ENCODE data around the gene CYP24A1. TPM values are rescaled to one million over a fixed set of nuclear protein-coding genes. Genes with fewer than 3 reads are reported as not detected.

Gene CYP24A1
- total and polyA plus RNA-seq, 4 donors, result not detected

DNA sequence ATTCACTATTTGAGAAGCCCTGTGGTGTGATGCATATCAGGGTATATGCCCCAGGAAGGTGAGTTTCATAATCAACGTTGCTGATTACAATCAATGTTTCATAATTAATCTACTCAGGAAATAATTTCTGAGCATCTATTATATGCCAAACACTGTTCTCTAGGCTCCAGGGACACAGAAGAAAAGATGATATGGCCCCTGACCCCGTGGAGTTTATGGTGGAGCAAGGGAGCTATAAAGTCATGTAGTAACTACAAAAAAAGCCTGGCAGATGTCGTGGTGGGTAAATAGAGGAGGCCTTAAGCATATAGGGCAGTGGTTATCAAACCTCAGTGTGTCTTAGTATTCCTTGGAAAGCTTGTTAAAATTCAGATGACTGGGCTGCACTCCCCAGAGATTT lies 63.3 kb downstream of the CYP24A1 start:
- H3K9me3 ChIP-seq (ENCODE audit: control insufficient read depth, low read length), result peaks cover 1% of the 10 kb centered on the region
- 62 to 65% methylated on average over 3 of the region's 3 CpGs for WGBS, 2 donors
- ATAC-seq (ENCODE audit: low FRiP score) (no peak), DNase-seq (no peak)
- H3K27ac ChIP-seq (ENCODE audit: low read depth in 1 of 2, low read length in 2 of 2), result no peak overlapping the region
- H3K4me1 ChIP-seq (ENCODE audit: control insufficient read depth in 1 of 2, insufficient read depth in 2 of 2, low read length in 2 of 2), result no peaks in the 10 kb centered on the region
- no peak overlapping the region for H3K4me3 ChIP-seq (ENCODE audit: low read length in 2 of 2)
- H3K36me3 ChIP-seq (ENCODE audit: control insufficient read depth in 1 of 2, insufficient read depth in 2 of 2, low read length in 1 of 2), result no peaks in the 10 kb centered on the region
- intact Hi-C loops (cut with DNase I), result no loop called here
- H3K27me3 ChIP-seq (ENCODE audit: control insufficient read depth in 1 of 2, insufficient read depth in 2 of 2, low read length in 1 of 2), result no peaks in the 10 kb centered on the region

DNA sequence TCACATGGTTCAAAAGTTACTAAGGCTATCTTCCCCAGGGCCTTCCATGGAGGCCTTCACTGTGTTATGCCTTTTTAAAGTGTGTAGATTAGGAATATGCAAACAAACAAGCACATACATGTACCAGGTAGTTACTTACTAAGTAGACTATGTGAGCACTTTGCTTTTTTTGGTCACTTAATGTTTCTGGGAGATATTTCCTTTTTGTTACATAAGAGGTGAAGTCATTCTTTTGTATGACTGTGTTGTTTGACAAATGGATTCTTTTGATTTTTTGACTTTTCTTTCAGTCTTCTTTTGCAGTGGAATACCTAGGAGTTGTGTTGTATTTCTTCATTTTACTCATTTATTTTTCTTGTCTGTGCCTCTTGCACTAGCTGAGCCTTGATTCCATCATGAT lies 63.7 kb downstream of the CYP24A1 start:
- intact Hi-C loops (cut with DNase I), result no loop called here

DNA sequence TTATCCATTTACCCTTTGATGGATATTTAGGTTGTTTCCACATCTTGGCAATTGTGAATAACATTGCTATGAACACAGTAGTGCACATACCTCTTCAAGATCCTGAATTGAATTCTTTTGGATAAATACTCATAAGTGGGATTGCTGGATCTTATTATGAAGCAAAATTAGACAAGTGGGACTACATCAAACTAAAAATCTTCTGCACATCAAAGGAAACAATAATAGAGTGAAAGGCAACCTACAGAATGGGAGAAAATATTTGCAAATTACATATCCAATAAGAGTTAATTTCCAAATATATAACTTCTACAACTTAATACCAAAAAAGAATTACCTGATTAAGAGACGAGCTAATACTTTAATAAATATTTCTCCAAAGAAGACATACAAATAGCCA lies 65.0 kb downstream of the CYP24A1 start:
- WGBS, 2 donors, result 87 to 89% methylated on average over 1 of the region's 1 CpG
- intact Hi-C loops (cut with DNase I), result no loop called here

More for the DNA sequence above, 63.7 kb downstream of the CYP24A1 start:
- no peaks in the 10 kb centered on the region for H3K4me1 ChIP-seq (ENCODE audit: control insufficient read depth in 1 of 2, insufficient read depth in 2 of 2, low read length in 2 of 2)
- no peak overlapping the region for H3K27ac ChIP-seq (ENCODE audit: low read depth in 1 of 2, low read length in 2 of 2)
- no peak overlapping the region for H3K4me3 ChIP-seq (ENCODE audit: low read length in 2 of 2)
- DNase-seq (no peak), ATAC-seq (ENCODE audit: low FRiP score) (no peak)
- H3K9me3 ChIP-seq (ENCODE audit: control insufficient read depth, low read length), result peaks cover 1% of the 10 kb centered on the region
- H3K27me3 ChIP-seq (ENCODE audit: control insufficient read depth in 1 of 2, insufficient read depth in 2 of 2, low read length in 1 of 2), result no peaks in the 10 kb centered on the region
- no peaks in the 10 kb centered on the region for H3K36me3 ChIP-seq (ENCODE audit: control insufficient read depth in 1 of 2, insufficient read depth in 2 of 2, low read length in 1 of 2)

DNA sequence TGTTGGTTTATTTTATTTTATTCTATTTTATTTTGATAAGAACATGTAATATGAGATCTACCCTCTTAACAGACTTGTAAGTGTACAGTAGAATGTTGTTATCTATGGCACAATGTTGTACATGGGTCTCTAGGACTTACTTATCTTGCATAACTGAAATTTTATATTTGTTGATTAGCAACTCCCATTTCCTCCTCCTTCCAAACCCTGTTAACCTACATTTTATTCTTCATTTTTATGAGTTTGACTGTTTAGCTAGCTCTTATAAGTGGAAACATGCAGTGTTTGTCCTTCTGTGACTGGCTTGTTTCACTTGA lies 65.5 kb downstream of the CYP24A1 start:
- Histone ChIP-seq H3K9me3 (ENCODE audit: control insufficient read depth, low read length) (peaks cover 1% of the 10 kb centered on the region), H3K27me3 (ENCODE audit: control insufficient read depth in 1 of 2, insufficient read depth in 2 of 2, low read length in 1 of 2) (no peaks in the 10 kb centered on the region), H3K4me3 (ENCODE audit: low read length in 2 of 2) (no peak overlapping the region), H3K4me1 (ENCODE audit: control insufficient read depth in 1 of 2, insufficient read depth in 2 of 2, low read length in 2 of 2) (no peaks in the 10 kb centered on the region), H3K36me3 (ENCODE audit: control insufficient read depth in 1 of 2, insufficient read depth in 2 of 2, low read length in 1 of 2) (no peaks in the 10 kb centered on the region), H3K27ac (ENCODE audit: low read depth in 1 of 2, low read length in 2 of 2) (no peak overlapping the region)
- no peak for ATAC-seq (ENCODE audit: low FRiP score)
- DNase-seq, result no peak
- intact Hi-C loops (cut with DNase I), result no loop called here

More for the DNA sequence above, 65.0 kb downstream of the CYP24A1 start:
- H3K27ac ChIP-seq (ENCODE audit: low read depth in 1 of 2, low read length in 2 of 2), result no peak overlapping the region
- H3K4me3 ChIP-seq (ENCODE audit: low read length in 2 of 2), result no peak overlapping the region
- peaks cover 1% of the 10 kb centered on the region for H3K9me3 ChIP-seq (ENCODE audit: control insufficient read depth, low read length)
- ATAC-seq (ENCODE audit: low FRiP score), result no peak
- no peaks in the 10 kb centered on the region for H3K27me3 ChIP-seq (ENCODE audit: control insufficient read depth in 1 of 2, insufficient read depth in 2 of 2, low read length in 1 of 2)
- H3K36me3 ChIP-seq (ENCODE audit: control insufficient read depth in 1 of 2, insufficient read depth in 2 of 2, low read length in 1 of 2), result no peaks in the 10 kb centered on the region
- no peaks in the 10 kb centered on the region for H3K4me1 ChIP-seq (ENCODE audit: control insufficient read depth in 1 of 2, insufficient read depth in 2 of 2, low read length in 2 of 2)
- DNase-seq, result no peak

DNA sequence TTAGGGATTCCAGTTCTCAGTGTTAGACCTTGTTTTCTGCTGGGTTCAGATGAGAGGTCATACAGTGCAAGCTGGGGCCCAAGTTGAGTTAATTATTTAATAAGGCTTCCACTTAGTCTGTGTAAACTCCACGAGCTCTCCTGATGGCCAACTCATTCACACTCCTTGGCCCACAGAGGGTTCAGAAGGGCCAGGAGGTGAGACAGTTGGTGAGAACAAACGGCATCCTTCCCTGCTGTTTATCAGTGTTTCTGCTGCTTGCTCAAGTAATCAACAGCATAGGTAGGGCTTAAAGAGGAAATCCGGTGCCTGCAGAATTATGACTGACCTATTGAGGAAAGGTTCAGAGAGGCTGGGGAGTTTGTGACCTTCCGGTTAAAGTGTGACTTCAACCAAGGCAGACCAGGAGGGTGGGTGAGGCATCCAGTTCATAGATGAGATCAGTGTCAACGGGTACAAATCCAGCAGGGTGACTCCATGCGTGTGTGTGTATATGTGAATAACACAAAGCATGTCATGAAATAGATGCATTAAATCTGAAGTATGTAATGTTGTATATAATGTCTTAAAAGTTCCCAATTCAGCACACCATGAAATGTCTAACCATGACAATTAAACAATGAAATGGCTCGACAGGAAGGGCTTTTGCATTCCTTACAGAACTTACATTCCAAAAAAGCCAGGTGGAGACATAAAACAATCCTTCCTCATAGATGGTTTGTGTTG lies 66.0 kb downstream of the CYP24A1 start:
- Histone ChIP-seq H3K4me1 (ENCODE audit: control insufficient read depth in 1 of 2, insufficient read depth in 2 of 2, low read length in 2 of 2) (no peaks in the 10 kb centered on the region), H3K36me3 (ENCODE audit: control insufficient read depth in 1 of 2, insufficient read depth in 2 of 2, low read length in 1 of 2) (no peaks in the 10 kb centered on the region), H3K27ac (ENCODE audit: low read depth in 1 of 2, low read length in 2 of 2) (no peak overlapping the region), H3K9me3 (ENCODE audit: control insufficient read depth, low read length) (peaks cover 1% of the 10 kb centered on the region), H3K27me3 (ENCODE audit: control insufficient read depth in 1 of 2, insufficient read depth in 2 of 2, low read length in 1 of 2) (no peaks in the 10 kb centered on the region), H3K4me3 (ENCODE audit: low read length in 2 of 2) (no peak overlapping the region)
- ATAC-seq (ENCODE audit: low FRiP score) (no peak), DNase-seq (no peak)
- 50 to 65% methylated on average over 7 of the region's 7 CpGs for WGBS, 2 donors
- intact Hi-C loops (cut with DNase I), result no loop called here

DNA sequence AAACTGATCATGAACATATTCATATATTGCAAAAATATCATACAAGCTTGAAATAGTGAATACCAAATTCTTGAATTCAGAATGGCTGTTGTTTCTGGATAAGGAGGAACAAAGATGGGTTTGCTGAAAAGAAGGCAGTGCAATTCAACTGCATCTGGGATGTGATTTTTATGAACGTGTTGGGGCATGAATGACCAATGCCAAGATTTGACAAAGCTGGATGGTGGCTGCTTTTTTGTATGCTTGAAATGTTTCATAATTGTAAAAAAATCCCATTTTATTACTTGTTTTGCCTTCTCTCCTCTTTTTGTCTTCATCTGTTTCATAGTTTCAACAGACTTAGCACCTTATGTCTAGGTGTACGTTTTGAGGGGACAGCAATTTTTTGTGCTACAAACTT lies 66.6 kb downstream of the CYP24A1 start:
- 52 to 62% methylated on average over 2 of the region's 2 CpGs for WGBS, 2 donors
- Histone ChIP-seq H3K9me3 (ENCODE audit: control insufficient read depth, low read length) (peaks cover 1% of the 10 kb centered on the region), H3K4me3 (ENCODE audit: low read length in 2 of 2) (no peak overlapping the region), H3K27ac (ENCODE audit: low read depth in 1 of 2, low read length in 2 of 2) (no peak overlapping the region), H3K27me3 (ENCODE audit: control insufficient read depth in 1 of 2, insufficient read depth in 2 of 2, low read length in 1 of 2) (no peaks in the 10 kb centered on the region), H3K4me1 (ENCODE audit: control insufficient read depth in 1 of 2, insufficient read depth in 2 of 2, low read length in 2 of 2) (no peaks in the 10 kb centered on the region), H3K36me3 (ENCODE audit: control insufficient read depth in 1 of 2, insufficient read depth in 2 of 2, low read length in 1 of 2) (no peaks in the 10 kb centered on the region)
- intact Hi-C loops (cut with DNase I), result no loop called here
- DNase-seq (no peak), ATAC-seq (ENCODE audit: low FRiP score) (no peak)

DNA sequence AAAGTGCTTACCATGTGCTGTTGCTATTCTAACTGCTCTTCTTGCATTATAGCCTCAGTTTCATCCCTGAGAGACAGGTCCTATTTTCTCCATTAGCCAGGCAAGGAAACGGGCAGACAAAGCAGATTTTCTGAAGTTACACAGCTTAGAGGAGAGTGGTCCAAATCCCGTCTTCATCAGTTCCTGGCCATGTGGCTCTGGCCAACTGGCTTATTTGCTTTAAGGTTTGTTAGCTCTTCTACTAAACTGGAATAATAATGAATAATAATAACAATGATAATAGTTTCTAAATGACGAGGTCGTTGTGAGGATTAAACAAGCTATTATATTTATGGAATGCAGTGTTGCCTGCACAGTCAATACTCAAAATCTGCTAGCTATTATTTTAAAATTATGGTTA lies 67.6 kb downstream of the CYP24A1 start:
- Histone ChIP-seq H3K4me3 (ENCODE audit: low read length in 2 of 2) (no peak overlapping the region), H3K4me1 (ENCODE audit: control insufficient read depth in 1 of 2, insufficient read depth in 2 of 2, low read length in 2 of 2) (no peaks in the 10 kb centered on the region), H3K9me3 (ENCODE audit: control insufficient read depth, low read length) (no peaks in the 10 kb centered on the region), H3K36me3 (ENCODE audit: control insufficient read depth in 1 of 2, insufficient read depth in 2 of 2, low read length in 1 of 2) (no peaks in the 10 kb centered on the region), H3K27me3 (ENCODE audit: control insufficient read depth in 1 of 2, insufficient read depth in 2 of 2, low read length in 1 of 2) (no peaks in the 10 kb centered on the region), H3K27ac (ENCODE audit: low read depth in 1 of 2, low read length in 2 of 2) (no peak overlapping the region)
- 48 to 56% methylated on average over 4 of the region's 4 CpGs for WGBS, 2 donors
- DNase-seq (no peak), ATAC-seq (ENCODE audit: low FRiP score) (no peak)
- intact Hi-C loops (cut with DNase I), result no loop called here

DNA sequence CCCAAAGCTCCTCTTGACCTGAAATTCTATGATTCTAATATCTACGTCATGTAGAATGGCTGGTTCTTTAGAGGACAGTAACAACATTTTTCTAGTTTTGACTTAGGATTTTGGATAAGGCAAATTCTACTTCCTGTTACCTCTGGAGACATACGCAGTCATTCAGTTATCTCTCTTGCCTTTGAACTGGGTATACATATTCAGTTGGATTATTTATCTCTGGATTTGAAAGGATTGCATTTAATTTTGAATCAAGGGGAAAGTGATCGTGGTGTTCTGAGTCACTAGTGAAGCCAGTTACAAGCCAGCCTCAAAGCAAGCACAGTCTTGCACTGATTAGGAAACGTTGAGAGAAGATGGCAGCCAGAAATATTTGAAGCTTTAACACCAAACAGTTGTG lies 68.1 kb downstream of the CYP24A1 start:
- no peaks in the 10 kb centered on the region for H3K27me3 ChIP-seq (ENCODE audit: control insufficient read depth in 1 of 2, insufficient read depth in 2 of 2, low read length in 1 of 2)
- no peaks in the 10 kb centered on the region for H3K36me3 ChIP-seq (ENCODE audit: control insufficient read depth in 1 of 2, insufficient read depth in 2 of 2, low read length in 1 of 2)
- DNase-seq, result no peak
- no peak overlapping the region for H3K27ac ChIP-seq (ENCODE audit: low read depth in 1 of 2, low read length in 2 of 2)
- H3K4me3 ChIP-seq (ENCODE audit: low read length in 2 of 2), result no peak overlapping the region
- intact Hi-C loops (cut with DNase I), result no loop called here
- no peaks in the 10 kb centered on the region for H3K4me1 ChIP-seq (ENCODE audit: control insufficient read depth in 1 of 2, insufficient read depth in 2 of 2, low read length in 2 of 2)
- 59 to 62% methylated on average over 4 of the region's 4 CpGs for WGBS, 2 donors
- ATAC-seq (ENCODE audit: low FRiP score), result no peak
- no peaks in the 10 kb centered on the region for H3K9me3 ChIP-seq (ENCODE audit: control insufficient read depth, low read length)

DNA sequence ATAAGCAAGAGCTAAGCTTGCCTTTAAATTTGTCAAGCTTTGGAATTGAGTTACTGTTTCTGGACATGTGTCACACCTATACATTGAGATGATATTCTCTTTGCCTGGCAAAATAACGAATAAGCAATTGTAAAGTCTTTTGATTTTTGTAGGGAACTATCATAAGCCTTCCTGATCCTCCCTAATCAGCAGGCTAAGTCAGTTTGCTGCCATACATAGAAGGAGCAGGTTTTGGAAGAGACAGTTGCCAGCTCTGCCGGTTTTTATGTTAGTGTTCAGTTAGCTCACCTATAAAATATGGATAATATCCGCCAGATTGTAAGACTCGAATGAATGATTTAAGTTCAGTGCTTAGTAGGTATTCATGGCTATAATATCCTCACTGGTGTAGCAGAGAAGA lies 69.0 kb downstream of the CYP24A1 start:
- Histone ChIP-seq H3K9me3 (ENCODE audit: control insufficient read depth, low read length) (no peaks in the 10 kb centered on the region), H3K27me3 (ENCODE audit: control insufficient read depth in 1 of 2, insufficient read depth in 2 of 2, low read length in 1 of 2) (no peaks in the 10 kb centered on the region), H3K4me3 (ENCODE audit: low read length in 2 of 2) (no peak overlapping the region), H3K27ac (ENCODE audit: low read depth in 1 of 2, low read length in 2 of 2) (no peak overlapping the region), H3K36me3 (ENCODE audit: control insufficient read depth in 1 of 2, insufficient read depth in 2 of 2, low read length in 1 of 2) (no peaks in the 10 kb centered on the region), H3K4me1 (ENCODE audit: control insufficient read depth in 1 of 2, insufficient read depth in 2 of 2, low read length in 2 of 2) (no peaks in the 10 kb centered on the region)
- intact Hi-C loops (cut with DNase I), result no loop called here
- 79 to 80% methylated on average over 4 of the region's 4 CpGs for WGBS, 2 donors
- no peak for ATAC-seq (ENCODE audit: low FRiP score)
- no peak for DNase-seq
